Nephron (organoid): ENCODE measurements around the gene RAB11FIP3.

Experiments used
- H3K27ac Mint-ChIP-seq, 3 experiments: 2 replicates each; pipeline ENCODE4 v1.8.0; 2020; ENCODE audit warnings: mixed read lengths in 3 of 3, mild to moderate bottlenecking in 2 of 3, moderate library complexity in 1 of 3
- H3K27me3 Mint-ChIP-seq: 2 replicates; pipeline ENCODE4 v1.8.0; 2021; ENCODE audit warnings: low read depth, mild to moderate bottlenecking, moderate library complexity, mixed read lengths
- H3K36me3 Mint-ChIP-seq: 2 replicates; pipeline ENCODE4 v1.8.0; 2020; ENCODE audit warnings: low read depth, mixed read lengths
- H3K4me1 Mint-ChIP-seq: 2 replicates; pipeline ENCODE4 v1.8.0; 2020; ENCODE audit warnings: mixed read lengths
- H3K4me3 Mint-ChIP-seq, 3 experiments: 2 replicates each; pipeline ENCODE4 v1.8.0; 2020; ENCODE audit warnings: mild to moderate bottlenecking in 3 of 3, mixed read lengths in 3 of 3, moderate library complexity in 2 of 3
- H3K9me3 Mint-ChIP-seq: 2 replicates; pipeline ENCODE4 v1.8.0; 2020; ENCODE audit warnings: mixed read lengths
- CTCF ChIP-seq, 3 experiments: fragments of 200-600 bp; sonication (generic); IDR thresholded peaks; one replicate each; pipeline ENCODE4 v1.5.0; 2021; ENCODE audit warnings: antibody characterized with exemption in 3 of 3; ENCODE audit not compliant: unreplicated experiment in 3 of 3

Gene RAB11FIP3

GRCh38 chr16:426115-426905 lies 861 bp downstream of the RAB11FIP3 start:
- Mint-ChIP-seq H3K4me3 (peak overlapping the region; percentile 90 to 94 (median 93)), H3K4me1 (peaks cover 37% of the 10 kb centered on the region), H3K27me3 (peaks cover 15% of the 10 kb centered on the region), H3K36me3 (peaks cover 25% of the 10 kb centered on the region), H3K9me3 (no peaks in the 10 kb centered on the region), H3K27ac (peak overlapping the region; percentile 52 to 78 (median 61))
- TF ChIP-seq CTCF (IDR thresholded peaks at IDR 0.05; ENCODE audit: unreplicated experiment in 3 of 3), result no peak

GRCh38 chr16:426906-427249 lies 1.4 kb downstream of the RAB11FIP3 start:
- peak overlapping the region; percentile 52 to 78 (median 61) for H3K27ac Mint-ChIP-seq
- H3K9me3 Mint-ChIP-seq, result no peaks in the 10 kb centered on the region
- TF ChIP-seq CTCF (IDR thresholded peaks at IDR 0.05; ENCODE audit: unreplicated experiment in 3 of 3), result no peak
- peaks cover 25% of the 10 kb centered on the region for H3K36me3 Mint-ChIP-seq
- peaks cover 37% of the 10 kb centered on the region for H3K4me1 Mint-ChIP-seq
- H3K4me3 Mint-ChIP-seq, result peak overlapping the region; percentile 90 to 94 (median 93)
- H3K27me3 Mint-ChIP-seq, result peaks cover 15% of the 10 kb centered on the region

- H3K27me3 Mint-ChIP-seq, result peaks cover 15% of the 10 kb centered on the region
- H3K9me3 Mint-ChIP-seq, result no peaks in the 10 kb centered on the region
- peaks cover 25% of the 10 kb centered on the region for H3K36me3 Mint-ChIP-seq
- no peak for TF ChIP-seq CTCF (IDR thresholded peaks at IDR 0.05; ENCODE audit: unreplicated experiment in 3 of 3)
- peaks cover 37% of the 10 kb centered on the region for H3K4me1 Mint-ChIP-seq
- H3K4me3 Mint-ChIP-seq, result peak overlapping the region; percentile 90 to 94 (median 93)
- peak overlapping the region; percentile 52 to 78 (median 61) for H3K27ac Mint-ChIP-seq
Observed at GRCh38 chr16:427250-427649, 1.8 kb downstream of the RAB11FIP3 start.

GRCh38 chr16:430904-431303 lies 5.5 kb downstream of the RAB11FIP3 start:
- TF ChIP-seq CTCF (IDR thresholded peaks at IDR 0.05; ENCODE audit: unreplicated experiment in 3 of 3), result no peak
- H3K4me1 Mint-ChIP-seq, result peaks cover 25% of the 10 kb centered on the region
- H3K9me3 Mint-ChIP-seq, result no peaks in the 10 kb centered on the region
- H3K27me3 Mint-ChIP-seq, result no peaks in the 10 kb centered on the region
- H3K4me3 Mint-ChIP-seq, result no peak overlapping the region
- H3K27ac Mint-ChIP-seq, result no peak overlapping the region
- peaks cover 37% of the 10 kb centered on the region for H3K36me3 Mint-ChIP-seq

- Mint-ChIP-seq H3K36me3 (peaks cover 31% of the 10 kb centered on the region), H3K27ac (peak overlapping the region in 2 of 3 experiments; percentile 6 to 54), H3K4me1 (peaks cover 33% of the 10 kb centered on the region), H3K27me3 (no peaks in the 10 kb centered on the region), H3K9me3 (no peaks in the 10 kb centered on the region), H3K4me3 (no peak overlapping the region)
- no peak for TF ChIP-seq CTCF (IDR thresholded peaks at IDR 0.05; ENCODE audit: unreplicated experiment in 3 of 3)
Observed at GRCh38 chr16:440627-441026, 15.2 kb downstream of the RAB11FIP3 start.

- H3K36me3 Mint-ChIP-seq, result peaks cover 29% of the 10 kb centered on the region
- H3K27me3 Mint-ChIP-seq, result no peaks in the 10 kb centered on the region
- H3K27ac Mint-ChIP-seq, result no peak overlapping the region
- no peak for TF ChIP-seq CTCF (IDR thresholded peaks at IDR 0.05; ENCODE audit: unreplicated experiment in 3 of 3)
- peaks cover 33% of the 10 kb centered on the region for H3K4me1 Mint-ChIP-seq
- no peak overlapping the region for H3K4me3 Mint-ChIP-seq
- H3K9me3 Mint-ChIP-seq, result no peaks in the 10 kb centered on the region
Observed at GRCh38 chr16:441447-441846, 16.0 kb downstream of the RAB11FIP3 start.
